DOHH2 (cell line): Measurements from ENCODE around the gene EBLN1.

ENCODE experiments used
- EZH2phosphoT487 ChIP-seq: fragments of 200-600 bp; sonication (generic); IDR thresholded peaks from 2 replicates; pipeline ENCODE4 v1.6.1; 2017; ENCODE audit warnings: borderline replicate concordance, mild to moderate bottlenecking, antibody characterized with exemption, low read length, moderate library complexity, mixed read lengths
- TF ChIP-seq, protein P1 (sequence below): fragments of 200-600 bp; sonication (generic); IDR thresholded peaks from one replicate; pipeline ENCODE4 v1.5.1; 2014; ENCODE audit warnings: antibody characterized with exemption, mild to moderate bottlenecking, low read depth, low read length; ENCODE audit not compliant: poor library complexity, severe bottlenecking

- TF ChIP-seq, protein P1, sequence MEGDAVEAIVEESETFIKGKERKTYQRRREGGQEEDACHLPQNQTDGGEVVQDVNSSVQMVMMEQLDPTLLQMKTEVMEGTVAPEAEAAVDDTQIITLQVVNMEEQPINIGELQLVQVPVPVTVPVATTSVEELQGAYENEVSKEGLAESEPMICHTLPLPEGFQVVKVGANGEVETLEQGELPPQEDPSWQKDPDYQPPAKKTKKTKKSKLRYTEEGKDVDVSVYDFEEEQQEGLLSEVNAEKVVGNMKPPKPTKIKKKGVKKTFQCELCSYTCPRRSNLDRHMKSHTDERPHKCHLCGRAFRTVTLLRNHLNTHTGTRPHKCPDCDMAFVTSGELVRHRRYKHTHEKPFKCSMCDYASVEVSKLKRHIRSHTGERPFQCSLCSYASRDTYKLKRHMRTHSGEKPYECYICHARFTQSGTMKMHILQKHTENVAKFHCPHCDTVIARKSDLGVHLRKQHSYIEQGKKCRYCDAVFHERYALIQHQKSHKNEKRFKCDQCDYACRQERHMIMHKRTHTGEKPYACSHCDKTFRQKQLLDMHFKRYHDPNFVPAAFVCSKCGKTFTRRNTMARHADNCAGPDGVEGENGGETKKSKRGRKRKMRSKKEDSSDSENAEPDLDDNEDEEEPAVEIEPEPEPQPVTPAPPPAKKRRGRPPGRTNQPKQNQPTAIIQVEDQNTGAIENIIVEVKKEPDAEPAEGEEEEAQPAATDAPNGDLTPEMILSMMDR: no peak
- TF ChIP-seq EZH2phosphoT487: no peak
These were observed 27.8 kb upstream of the EBLN1 start for GRCh38 chr10:22245567-22245966.
